GM18909 (cell line): ENCODE results near the gene ITGA2.
A peak's percentile ranks its signal among the peaks of the same experiment; 100 is the strongest.
"Not testable (repeated sequence)": the region's sequence is repeated elsewhere in the genome, so short reads cannot be mapped to it uniquely, and the experiment has no call there.

Source experiments
- ATAC-seq: cut with Tn5 transposase; IDR thresholded peaks from one replicate; pipeline ENCODE4 v1.9.1; 2021; ENCODE audit warnings: mild to moderate bottlenecking; ENCODE audit not compliant: unreplicated experiment, poor library complexity

ITGA2 gene

DNA sequence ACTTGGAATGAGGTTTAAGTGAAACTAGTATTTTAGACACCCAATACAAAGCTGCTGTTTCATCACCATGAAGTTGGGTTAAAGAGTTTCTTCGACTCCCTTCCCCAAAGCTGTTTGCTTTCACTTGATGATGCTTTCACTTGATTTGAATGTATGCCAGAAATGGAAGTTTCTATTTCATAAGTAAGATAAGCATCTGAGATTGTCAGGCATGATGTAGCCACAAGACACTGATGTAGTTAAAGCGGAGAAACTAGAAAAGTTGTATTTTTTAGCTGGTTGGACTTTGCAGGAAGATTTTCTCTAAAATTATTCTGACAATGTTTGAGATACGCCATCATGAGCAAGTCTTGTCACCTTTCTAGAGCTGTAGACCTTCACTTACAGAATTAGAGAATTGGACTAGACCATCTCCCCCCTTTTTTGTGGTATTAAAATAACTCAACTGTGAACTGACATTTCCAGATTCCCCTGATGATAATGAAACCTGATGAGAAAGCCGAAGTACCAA lies 100.4 kb downstream of the ITGA2 start:
- peak; percentile 92 for ATAC-seq

DNA sequence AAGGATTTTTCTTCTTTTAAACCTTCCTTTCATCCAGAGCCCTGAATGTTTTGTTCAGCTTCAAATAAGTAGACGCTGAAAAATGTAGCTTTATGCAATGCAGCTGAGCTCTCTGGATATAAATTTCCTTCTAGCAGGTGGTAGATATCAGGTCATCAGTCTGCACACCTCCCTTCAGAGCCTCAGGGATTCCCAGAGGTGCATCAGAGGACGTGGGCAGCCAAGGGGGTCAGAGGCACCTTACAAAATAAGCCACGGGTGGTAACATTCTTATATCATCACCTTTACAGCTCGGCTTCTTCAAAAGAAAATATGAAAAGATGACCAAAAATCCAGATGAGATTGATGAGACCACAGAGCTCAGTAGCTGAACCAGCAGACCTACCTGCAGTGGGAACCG lies 101.1 kb downstream of the ITGA2 start:
- ATAC-seq: no peak

DNA sequence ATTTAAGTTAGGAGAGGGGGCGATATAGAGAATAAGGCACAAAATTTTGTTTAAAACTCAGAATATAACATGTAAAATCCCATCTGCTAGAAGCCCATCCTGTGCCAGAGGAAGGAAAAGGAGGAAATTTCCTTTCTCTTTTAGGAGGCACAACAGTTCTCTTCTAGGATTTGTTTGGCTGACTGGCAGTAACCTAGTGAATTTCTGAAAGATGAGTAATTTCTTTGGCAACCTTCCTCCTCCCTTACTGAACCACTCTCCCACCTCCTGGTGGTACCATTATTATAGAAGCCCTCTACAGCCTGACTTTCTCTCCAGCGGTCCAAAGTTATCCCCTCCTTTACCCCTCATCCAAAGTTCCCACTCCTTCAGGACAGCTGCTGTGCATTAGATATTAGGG lies 102.1 kb downstream of the ITGA2 start:
- ATAC-seq: no peak

DNA sequence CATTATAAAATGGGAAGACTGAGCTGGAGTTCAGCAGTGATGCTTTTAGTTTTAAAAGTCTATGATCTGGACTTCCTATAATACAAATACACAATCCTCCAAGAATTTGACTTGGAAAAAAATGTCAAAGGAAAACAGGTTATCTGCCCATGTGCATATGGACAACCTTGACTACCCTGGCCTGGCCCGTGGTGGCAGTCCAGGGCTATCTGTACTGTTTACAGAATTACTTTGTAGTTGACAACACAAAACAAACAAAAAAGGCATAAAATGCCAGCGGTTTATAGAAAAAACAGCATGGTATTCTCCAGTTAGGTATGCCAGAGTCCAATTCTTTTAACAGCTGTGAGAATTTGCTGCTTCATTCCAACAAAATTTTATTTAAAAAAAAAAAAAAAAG lies 103.1 kb downstream of the ITGA2 start:
- no peak for ATAC-seq

DNA sequence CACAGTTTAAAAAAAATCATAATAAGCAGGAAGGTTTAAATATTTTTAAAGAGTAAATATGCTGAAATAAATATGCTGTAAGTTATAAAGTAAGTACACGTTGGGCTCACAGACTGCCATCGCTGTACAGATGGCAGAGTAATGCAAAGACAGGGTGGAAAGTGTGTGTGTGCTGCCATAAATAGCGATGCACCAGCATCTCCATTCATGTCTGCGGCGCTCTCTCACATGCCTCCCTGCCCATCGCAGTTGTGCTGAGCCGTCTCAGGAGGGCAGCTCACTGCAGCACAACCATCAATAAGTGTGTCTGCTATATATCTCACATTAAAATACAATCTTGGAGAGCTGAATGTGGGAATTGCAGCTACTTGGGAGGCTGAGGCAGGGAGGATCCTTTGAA lies 106.1 kb downstream of the ITGA2 start:
- ATAC-seq: no peak

DNA sequence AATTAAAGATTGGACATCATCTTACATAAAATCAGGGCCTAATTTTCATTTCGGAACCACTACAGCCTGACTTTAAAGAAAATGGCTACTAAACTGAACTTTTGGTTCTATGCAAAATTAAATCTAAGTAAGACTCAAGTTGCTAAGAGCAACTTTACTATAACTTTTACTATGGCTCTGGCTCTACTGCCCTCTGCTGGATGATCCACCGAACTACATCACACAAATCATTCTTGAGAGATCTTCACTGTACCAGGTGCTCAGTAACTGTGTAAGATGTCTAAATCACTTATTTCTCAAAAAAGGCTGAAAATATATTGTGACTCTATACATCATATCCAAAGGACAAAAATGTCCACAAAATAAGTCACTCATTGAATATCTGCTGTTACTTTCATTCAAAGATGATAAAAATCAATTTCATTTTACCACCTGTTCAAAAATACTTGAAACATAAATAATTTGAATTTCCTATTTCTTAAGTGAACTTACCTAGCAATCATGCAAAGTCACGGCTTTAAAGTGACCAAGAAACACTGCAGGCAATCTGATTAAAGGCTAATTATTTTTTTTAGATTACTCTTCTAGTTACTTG lies 106.9 kb downstream of the ITGA2 start:
- ATAC-seq: peak; percentile 72

DNA sequence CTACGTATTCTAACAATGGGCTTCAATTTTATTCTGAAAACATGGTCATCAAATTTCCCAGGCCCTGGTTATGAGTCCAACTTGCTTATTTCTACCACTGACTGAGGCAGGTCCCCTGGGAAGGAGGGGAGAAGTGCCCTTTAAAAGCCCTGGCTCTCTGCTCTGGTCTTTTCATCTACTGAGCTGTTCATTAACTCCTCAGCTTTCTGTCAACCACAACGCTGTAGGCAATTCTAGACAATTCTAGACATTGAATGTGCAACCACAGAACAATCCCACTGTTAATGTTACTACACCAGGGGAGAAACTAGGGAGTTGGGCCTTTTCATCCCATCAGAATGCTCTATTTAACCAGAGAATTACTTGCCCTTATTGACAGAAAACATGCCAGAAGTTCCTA lies 110.4 kb downstream of the ITGA2 start:
- peak; percentile 59 for ATAC-seq

DNA sequence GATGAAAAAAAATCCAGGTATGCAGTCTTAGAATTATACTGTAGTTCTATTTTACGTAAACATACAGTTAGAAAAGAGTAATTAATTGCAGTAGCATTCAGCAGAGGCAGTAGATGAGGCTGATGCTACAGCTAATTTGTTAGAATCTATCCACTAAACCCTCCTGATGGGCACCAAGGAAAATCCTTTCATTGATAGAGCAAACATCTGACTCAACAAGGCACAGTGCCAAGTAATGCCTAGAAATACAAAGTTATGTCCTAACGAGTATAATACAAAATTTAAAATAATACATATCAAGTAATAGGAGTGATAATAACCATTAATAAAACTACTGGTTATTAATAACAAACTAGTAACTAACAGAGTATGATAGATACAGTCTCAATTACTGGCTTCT lies 111.5 kb downstream of the ITGA2 start:
- ATAC-seq: no peak

DNA sequence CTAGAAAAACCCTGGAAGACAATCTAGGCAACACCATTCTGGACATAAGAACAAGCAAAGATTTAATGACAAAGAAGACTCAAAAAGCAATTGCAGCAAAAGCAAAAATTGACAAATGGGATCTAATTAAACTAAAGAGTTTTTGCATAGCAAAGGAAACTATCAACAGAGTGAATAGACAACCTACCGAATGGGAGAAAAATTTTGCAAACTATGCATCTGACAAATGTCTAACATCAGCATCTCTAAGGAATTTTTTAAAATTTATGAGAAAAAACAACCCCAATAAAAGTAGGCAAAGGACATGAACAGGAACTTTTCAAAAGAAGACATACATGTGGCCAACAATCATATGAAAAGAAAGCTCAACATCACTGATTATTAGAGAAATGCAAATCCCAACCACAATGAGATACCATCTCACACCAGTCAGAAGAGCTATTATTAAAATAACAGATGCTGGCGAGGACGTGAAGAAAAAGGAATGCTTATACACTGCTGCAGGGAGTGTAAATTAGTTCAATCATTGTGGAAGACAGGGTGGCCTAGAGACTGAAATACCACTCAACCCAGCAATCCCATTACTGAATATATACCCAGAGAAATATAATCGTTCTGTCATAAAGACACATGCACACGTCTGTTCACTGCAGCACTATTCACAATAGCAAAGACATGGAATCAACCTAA lies 116.6 kb downstream of the ITGA2 start:
- no peak for ATAC-seq

DNA sequence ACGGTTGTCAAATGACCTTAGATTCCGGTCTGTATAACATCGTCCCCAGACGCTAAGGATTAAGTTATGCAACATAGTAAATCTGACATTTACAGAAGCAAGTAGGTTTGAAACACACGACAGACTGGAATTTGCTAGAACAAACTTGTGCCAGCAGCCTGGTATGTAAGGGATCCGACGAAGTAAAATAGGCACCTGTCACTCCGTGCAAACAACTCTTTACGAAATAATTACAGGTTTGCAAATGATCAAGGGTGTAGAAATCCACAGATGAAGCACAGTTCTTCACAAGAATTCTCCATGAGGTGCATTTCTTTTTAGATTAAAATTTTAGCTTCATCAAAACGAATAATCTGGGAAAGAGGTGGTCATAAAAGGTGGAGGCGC lies 119.9 kb downstream of the ITGA2 start:
- peak; percentile 13 for ATAC-seq

DNA sequence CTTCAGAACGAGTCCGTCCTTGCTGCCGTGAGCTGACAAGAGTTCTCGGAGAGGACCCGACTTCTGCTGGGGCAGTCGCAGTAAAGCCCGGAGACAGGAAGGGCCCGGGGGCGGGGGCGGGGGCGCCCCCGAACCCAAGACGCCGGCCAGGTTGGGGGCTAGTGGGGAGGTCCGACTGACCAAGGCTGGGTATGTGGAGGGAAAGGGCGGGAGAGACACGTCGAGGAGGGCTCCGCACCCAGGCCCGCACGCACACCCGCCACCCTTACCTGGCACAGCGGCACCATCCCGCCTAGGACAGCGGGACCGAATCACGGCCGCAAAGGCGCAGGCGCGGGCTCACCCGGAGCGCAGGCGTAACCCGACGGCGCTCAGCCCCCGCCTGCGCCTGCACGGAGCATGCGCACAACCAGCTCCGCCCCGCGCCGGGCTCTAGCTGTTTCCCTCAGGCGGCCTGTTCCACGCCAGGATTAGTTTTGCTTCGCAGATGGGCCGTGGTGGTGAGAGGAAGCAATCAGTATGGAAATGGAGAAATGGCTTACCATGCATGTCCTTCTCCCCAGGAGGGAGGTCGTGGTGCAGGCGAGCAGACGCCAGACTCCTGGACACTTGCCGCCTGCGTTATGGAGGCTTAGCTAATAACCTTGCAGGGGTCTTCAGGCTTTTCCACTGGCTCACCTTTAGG lies 120.4 kb downstream of the ITGA2 start, which contains the start of gene MOCS2:
Gene MOCS2, minus strand, starts transcription at position 315 of the 685 bp plus-strand sequence. CDS start 2,583 bp downstream, outside the sequence.
- peak; percentile 97 for ATAC-seq

DNA sequence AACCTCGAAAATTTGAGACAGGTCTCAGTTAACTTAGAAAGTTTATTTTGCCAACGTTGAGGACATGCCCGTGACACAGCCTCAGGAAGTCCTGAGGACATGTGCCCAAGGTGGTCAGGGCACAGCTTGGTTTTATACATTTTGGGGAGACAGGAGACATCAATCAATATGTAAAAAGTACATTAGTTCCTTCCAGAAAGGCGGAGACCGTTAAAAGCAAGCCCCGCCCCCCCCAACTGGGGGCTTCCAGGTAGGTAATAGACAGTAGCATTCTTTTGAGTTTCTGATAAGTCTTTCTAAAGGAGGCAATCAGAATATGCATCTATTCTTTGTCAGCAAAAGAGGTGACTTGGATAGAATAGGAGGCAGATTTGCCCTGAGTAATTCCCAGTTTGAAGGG lies 121.0 kb downstream of the ITGA2 start:
- peak; percentile 17 for ATAC-seq

DNA sequence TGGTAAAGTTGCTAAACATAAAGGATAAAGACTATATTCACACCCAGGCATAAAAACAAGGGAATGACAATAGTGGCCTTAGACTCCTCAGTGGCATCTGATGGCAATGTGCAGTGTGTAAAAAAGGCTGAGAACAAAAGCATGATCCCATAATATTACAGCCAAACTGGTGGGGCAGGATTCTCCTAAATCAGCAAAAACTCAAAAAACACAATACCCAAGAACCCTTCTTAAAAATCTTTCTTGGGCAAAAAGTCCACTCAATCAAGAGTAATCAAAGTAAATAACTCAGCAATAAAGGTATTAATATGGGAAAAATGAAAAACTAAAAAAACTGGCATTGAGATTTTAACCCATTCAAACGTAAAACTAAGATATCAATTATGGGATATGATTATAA lies 122.0 kb downstream of the ITGA2 start:
- no peak for ATAC-seq

DNA sequence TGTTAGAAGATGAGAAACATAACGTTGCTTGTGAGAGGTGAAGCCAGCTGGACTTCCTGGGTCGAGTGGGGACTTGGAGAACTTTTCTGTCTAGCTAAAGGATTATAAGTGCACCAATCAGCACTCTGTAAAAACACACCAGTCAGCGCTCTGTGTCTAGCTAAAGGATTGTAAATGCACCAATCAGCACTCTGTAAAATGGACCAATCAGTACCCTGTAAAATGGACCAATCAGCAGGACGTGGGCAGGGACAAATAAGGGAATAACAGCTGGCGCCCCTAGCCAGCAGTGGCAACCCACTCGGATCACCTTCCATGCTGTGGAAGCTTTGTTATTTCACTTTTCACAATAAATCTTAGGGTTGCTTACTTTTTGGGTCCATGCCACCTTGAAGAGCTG lies 123.2 kb downstream of the ITGA2 start:
- not testable (repeated sequence) for ATAC-seq

DNA sequence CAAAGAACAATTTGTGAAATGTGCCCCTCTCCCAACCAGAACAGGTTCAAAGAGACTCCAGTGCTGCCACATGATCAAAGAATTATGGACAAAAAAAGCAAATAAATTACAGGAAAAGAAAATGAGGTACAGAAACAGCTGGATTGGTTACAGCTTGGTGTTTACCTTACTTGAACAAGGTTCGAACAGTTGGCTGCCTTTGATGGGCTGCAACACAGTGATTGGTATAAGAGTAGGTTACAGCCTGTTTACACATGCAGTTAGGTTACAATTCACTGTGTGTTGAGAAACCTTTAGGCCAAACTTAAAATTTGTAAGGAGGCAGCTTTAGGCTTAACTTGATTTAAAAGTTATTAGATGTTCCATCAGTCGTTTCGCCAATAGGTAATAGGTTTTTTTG lies 123.8 kb downstream of the ITGA2 start:
- no peak for ATAC-seq

DNA sequence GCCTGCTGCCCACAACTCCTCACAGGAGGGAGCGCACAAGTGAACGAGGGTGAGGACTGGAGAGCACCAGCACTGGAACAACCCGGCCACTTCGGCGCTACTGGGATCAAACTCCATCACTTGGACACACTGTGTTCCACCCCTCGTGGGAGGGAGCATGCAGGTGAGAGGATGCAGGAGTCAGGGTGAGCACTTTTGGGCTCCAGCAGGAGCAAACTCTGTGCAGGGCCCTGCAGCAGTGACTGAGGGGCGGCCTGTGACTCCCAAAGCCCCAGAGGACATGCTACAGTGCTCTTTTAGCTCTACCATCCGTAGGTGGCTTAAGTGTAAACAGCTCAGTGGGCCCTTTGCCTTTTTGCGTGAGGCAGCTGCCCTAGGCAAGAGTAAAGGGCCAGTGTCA lies 124.8 kb downstream of the ITGA2 start:
- no peak for ATAC-seq

DNA sequence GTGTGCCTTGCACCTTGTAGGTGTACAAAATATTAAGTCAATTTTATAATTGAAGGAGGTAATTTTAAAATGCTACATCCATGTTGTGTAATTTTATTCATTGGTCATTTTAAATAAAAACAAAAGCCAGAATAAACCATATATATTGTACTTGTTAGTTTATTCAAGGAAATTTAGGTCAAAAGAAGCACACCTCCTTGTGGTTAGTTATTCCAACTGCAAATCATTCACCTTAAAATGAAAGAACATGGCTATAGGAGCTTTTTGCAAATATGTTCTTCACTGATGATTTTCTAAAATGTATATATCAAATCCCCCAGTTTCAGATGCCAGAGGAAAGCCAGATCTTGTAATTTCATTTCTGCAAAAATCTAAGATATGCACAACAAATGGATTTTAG lies 125.8 kb downstream of the ITGA2 start:
- ATAC-seq: no peak

DNA sequence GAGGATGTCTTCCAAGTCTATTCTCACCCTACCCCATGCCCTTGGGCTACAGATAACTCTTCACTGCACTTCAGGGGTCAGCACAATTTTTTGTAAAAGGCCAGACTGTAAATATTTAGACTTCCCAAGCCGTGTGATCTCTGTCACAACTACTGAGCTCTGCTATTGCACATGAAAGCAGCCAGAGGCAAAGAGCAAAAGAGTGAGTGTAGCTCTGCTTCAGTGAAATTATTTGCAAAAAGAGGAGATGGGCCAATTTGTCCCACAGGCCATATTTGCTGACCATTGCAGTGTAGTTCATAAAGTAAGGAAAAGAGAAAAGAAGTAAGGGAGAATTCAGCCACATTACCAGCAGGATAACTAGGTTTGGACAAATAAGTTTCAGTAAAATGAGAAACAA lies 127.4 kb downstream of the ITGA2 start:
- no peak for ATAC-seq

DNA sequence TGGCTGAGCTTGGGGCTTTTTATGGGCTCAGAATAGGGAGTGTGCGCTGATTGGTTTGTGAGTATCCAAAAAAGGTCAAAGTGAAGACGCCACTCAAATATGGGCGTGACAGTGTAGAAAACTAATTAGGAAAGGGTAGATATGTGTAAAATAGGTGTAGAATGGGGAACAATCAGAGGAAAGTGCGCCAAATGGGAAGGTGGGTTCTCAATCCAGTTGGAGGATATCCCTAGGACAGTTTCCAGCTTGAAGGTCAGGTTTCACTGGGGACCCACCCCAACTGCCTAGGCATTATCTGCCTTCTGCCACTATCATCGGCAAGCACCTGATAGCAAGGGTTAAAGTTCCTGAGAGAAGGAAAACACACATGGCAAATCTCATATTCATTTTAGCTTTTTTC lies 129.7 kb downstream of the ITGA2 start:
- ATAC-seq: no peak

DNA sequence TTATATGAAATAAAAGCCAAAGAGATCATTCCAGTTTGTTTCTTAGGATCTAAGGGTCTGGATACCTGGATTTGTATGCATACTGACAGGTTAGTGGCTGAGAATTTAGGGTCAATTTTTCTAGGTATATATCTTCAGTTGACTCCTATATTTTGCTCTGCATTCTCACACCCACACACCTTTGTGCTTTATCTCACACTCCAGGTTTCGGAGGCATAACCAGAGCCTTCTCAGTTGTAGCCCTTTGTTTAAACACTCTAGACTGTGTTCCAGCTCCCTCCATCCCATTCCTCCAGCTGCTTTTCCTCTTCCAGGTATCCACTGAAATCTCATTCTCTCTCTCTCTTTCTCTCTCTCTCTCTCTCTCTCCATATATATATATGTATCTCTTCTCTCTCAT lies 131.0 kb downstream of the ITGA2 start:
- no peak for ATAC-seq

DNA sequence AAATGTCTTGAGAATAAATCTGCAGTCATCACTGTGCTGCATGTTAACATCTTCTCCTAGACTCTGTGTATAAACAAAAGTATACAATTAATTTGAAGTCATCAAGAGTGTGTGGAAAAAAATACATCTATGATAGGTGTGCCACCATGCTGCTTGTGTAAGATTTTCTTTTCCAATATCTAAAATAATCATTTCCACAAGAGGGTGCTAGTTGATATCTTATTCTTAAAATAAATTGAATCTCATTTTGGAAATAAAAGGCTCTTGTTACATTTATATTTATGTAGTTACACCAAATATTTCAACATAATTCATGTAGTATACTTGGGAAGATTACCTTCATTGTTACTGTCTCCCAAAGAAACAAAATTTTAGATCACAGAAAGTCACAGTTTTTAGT lies 134.6 kb downstream of the ITGA2 start:
- no peak for ATAC-seq

DNA sequence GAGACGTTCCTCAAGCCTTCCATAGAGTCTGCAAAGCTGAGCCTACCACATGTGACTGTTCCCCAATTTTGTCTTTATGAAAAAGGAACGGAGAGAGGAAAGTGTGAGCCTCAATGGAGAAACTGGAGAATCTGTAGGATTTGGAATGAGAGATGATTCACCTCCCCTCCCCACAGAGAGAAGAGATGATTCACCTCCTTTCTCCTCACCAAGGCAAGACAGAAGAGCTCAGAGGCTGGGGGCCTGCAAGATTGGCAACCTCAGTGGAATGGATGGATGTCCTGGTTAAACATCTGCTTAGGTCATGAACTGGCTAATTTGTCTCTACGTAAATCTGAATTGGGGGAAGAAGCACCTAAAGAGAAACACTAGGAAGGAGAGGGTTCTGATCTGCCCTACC lies 137.4 kb downstream of the ITGA2 start:
- no peak for ATAC-seq
